ENCODE results near the gene SEPTIN5. TPM values are rescaled to one million over a fixed set of nuclear protein-coding genes. Genes with fewer than 3 reads are reported as not detected.

SEPTIN5 gene
- total and polyA plus RNA-seq, 9 of the 15 experiments (the other 6 are each of a cell fraction or from before 2014, with no cell fraction given), result 0.03 to 195 (median 119) TPM

DNA sequence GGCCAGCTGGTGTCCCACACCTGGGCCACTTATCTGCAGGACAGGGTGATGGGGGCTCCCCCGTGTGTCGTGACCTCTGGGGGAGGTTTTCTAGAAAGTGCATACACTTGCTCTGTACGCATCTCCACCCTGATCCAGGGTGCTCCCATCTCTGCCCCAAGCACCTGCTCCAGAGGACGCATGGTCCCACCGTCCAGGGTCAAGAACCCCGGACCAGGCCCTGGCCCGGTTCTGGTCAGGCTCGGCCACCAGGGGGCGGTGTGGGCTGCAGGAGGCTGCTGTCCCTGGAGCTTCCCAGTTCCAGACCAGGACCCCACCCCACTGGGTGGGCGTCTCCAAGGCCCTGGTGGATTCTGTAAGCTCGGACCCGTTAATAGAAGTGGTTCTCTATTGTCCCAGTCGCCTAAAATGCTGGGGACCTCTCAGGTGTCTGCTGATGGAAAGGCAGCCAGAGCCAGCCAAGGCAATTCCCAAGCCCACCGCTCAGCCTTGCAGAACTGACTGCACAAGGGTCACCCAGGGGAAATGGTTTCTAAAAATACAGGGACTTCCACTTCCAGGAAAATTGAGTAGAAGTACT, 34.7 kb upstream of the SEPTIN5 start (continued):
- TF ChIP-seq TEAD4 (IDR thresholded peaks at IDR 0.05; ENCODE audit: low read length) (0 out of 2 replicates have a peak, but pooled peaks have one; percentile 6), TEAD4 (CRISPR knock-in tag; IDR thresholded peaks at IDR 0.05; ENCODE audit: borderline replicate concordance) (peak; percentile 92), TOE1 (IDR thresholded peaks at IDR 0.05; ENCODE audit: borderline replicate concordance) (peak; percentile 66; the same call in 1 of the 2 replicates), TOE1 (CRISPR knock-in tag; IDR thresholded peaks at IDR 0.05; ENCODE audit: borderline replicate concordance, low read depth) (no peak), NRF1 (conservative IDR thresholded peaks at IDR 0.05 in 1 of 2, IDR thresholded peaks at IDR 0.05 in 1 of 2) (no peak), SIN3B (IDR thresholded peaks at IDR 0.05; ENCODE audit: low read depth) (peak; percentile 53; the same call in 1 of the 2 replicates), MAFK (IDR thresholded peaks at IDR 0.05; ENCODE audit: low read length) (peak; percentile 33; the same call in 1 of the 2 replicates), MYC (IDR thresholded peaks at IDR 0.05; ENCODE audit: low read depth, low read length) (peak; percentile 82), MYC (CRISPR knock-in tag; IDR thresholded peaks at IDR 0.05; ENCODE audit: borderline replicate concordance, low read depth) (peak; percentile 77), SMAD4 (CRISPR knock-in tag; conservative IDR thresholded peaks at IDR 0.05) (peak; percentile 71), ZNF830 (CRISPR knock-in tag; IDR thresholded peaks at IDR 0.05) (no peak), ZNF253 (CRISPR knock-in tag; conservative IDR thresholded peaks at IDR 0.05) (0 out of 2 replicates have a peak, but pooled peaks have one; percentile 31), PHF8 (IDR thresholded peaks at IDR 0.05; ENCODE audit: borderline replicate concordance, low read length) (no peak; the same call in 1 of the 2 replicates), FOS (IDR thresholded peaks at IDR 0.05; ENCODE audit: extremely low read depth, insufficient read length) (no peak)
- TF ChIP-seq, protein P1, sequence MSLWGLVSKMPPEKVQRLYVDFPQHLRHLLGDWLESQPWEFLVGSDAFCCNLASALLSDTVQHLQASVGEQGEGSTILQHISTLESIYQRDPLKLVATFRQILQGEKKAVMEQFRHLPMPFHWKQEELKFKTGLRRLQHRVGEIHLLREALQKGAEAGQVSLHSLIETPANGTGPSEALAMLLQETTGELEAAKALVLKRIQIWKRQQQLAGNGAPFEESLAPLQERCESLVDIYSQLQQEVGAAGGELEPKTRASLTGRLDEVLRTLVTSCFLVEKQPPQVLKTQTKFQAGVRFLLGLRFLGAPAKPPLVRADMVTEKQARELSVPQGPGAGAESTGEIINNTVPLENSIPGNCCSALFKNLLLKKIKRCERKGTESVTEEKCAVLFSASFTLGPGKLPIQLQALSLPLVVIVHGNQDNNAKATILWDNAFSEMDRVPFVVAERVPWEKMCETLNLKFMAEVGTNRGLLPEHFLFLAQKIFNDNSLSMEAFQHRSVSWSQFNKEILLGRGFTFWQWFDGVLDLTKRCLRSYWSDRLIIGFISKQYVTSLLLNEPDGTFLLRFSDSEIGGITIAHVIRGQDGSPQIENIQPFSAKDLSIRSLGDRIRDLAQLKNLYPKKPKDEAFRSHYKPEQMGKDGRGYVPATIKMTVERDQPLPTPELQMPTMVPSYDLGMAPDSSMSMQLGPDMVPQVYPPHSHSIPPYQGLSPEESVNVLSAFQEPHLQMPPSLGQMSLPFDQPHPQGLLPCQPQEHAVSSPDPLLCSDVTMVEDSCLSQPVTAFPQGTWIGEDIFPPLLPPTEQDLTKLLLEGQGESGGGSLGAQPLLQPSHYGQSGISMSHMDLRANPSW (CRISPR knock-in tag; IDR thresholded peaks at IDR 0.05), result 0 out of 2 replicates have a peak, but pooled peaks have one; percentile 54
- TF ChIP-seq, protein P2, sequence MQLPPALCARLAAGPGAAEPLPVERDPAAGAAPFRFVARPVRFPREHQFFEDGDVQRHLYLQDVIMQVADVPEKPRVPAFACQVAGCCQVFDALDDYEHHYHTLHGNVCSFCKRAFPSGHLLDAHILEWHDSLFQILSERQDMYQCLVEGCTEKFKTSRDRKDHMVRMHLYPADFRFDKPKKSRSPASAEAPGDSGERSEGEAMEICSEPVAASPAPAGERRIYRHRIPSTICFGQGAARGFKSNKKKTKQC (CRISPR knock-in tag; IDR thresholded peaks at IDR 0.05), result no peak
- TF ChIP-seq, protein P3, sequence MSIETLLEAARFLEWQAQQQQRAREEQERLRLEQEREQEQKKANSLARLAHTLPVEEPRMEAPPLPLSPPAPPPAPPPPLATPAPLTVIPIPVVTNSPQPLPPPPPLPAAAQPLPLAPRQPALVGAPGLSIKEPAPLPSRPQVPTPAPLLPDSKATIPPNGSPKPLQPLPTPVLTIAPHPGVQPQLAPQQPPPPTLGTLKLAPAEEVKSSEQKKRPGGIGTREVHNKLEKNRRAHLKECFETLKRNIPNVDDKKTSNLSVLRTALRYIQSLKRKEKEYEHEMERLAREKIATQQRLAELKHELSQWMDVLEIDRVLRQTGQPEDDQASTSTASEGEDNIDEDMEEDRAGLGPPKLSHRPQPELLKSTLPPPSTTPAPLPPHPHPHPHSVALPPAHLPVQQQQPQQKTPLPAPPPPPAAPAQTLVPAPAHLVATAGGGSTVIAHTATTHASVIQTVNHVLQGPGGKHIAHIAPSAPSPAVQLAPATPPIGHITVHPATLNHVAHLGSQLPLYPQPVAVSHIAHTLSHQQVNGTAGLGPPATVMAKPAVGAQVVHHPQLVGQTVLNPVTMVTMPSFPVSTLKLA (conservative IDR thresholded peaks at IDR 0.05), result 0 out of 4 replicates have a peak, but pooled peaks of 1 of the 2 experiments have one; percentile 36
- TF ChIP-seq, protein P4, sequence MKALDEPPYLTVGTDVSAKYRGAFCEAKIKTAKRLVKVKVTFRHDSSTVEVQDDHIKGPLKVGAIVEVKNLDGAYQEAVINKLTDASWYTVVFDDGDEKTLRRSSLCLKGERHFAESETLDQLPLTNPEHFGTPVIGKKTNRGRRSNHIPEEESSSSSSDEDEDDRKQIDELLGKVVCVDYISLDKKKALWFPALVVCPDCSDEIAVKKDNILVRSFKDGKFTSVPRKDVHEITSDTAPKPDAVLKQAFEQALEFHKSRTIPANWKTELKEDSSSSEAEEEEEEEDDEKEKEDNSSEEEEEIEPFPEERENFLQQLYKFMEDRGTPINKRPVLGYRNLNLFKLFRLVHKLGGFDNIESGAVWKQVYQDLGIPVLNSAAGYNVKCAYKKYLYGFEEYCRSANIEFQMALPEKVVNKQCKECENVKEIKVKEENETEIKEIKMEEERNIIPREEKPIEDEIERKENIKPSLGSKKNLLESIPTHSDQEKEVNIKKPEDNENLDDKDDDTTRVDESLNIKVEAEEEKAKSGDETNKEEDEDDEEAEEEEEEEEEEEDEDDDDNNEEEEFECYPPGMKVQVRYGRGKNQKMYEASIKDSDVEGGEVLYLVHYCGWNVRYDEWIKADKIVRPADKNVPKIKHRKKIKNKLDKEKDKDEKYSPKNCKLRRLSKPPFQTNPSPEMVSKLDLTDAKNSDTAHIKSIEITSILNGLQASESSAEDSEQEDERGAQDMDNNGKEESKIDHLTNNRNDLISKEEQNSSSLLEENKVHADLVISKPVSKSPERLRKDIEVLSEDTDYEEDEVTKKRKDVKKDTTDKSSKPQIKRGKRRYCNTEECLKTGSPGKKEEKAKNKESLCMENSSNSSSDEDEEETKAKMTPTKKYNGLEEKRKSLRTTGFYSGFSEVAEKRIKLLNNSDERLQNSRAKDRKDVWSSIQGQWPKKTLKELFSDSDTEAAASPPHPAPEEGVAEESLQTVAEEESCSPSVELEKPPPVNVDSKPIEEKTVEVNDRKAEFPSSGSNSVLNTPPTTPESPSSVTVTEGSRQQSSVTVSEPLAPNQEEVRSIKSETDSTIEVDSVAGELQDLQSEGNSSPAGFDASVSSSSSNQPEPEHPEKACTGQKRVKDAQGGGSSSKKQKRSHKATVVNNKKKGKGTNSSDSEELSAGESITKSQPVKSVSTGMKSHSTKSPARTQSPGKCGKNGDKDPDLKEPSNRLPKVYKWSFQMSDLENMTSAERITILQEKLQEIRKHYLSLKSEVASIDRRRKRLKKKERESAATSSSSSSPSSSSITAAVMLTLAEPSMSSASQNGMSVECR (CRISPR knock-in tag; IDR thresholded peaks at IDR 0.05), result peak; percentile 56; the same call in 1 of the 2 replicates
